Measurements from ENCODE around the gene PTGFRN.

PTGFRN gene

DNA sequence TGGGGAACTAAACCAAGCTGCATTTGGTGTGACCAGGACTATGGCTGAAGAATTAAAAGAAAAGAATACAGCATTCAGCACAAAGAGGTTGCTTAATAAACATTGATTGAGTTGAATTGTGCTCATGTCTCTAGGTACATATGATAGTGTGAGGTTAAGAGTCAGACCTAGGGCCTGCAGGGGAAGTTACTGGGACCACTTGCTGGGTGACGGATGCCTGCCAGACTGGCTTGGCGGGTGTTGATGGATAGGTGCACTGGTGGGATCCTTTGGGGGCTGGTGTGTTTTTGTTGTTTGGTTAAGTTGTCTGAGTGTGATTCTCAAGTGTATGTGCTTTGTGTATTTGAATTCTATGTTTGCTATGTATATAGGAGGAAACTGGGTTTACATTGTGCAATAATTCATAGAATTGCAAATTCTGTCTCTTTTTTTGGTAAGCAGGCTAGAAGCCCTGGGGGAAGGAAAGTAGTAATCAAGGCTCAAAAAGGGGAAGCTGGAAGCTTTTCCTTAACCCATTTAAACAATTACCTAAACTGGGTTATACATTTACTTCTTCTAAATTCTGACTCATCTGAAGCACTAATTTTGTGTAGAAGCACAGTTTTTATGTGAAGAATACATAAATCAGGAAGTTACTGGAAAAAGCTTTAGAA is 93.6 kb downstream of the PTGFRN start:
- no peak for DNase-seq

DNA sequence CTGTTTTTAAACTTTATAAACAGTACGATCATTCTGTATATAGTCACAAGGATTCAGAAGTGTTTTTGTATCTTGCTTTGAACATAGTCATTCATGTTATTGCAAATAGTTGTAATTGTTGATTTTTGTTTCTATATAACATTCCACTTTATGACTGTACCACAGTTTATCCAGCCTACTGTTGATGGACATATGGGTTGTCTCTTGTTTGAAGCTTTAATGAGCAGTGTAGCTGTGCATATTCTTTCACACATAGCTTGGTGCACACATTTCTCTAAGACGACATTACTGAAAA is 98.0 kb downstream of the PTGFRN start:
- no peak for DNase-seq

GRCh38 chr1:117008656-117009055 is 98.9 kb downstream of the PTGFRN start:
- no peak for DNase-seq

GRCh38 chr1:117009132-117009531 is 99.4 kb downstream of the PTGFRN start:
- DNase-seq: no peak

DNA sequence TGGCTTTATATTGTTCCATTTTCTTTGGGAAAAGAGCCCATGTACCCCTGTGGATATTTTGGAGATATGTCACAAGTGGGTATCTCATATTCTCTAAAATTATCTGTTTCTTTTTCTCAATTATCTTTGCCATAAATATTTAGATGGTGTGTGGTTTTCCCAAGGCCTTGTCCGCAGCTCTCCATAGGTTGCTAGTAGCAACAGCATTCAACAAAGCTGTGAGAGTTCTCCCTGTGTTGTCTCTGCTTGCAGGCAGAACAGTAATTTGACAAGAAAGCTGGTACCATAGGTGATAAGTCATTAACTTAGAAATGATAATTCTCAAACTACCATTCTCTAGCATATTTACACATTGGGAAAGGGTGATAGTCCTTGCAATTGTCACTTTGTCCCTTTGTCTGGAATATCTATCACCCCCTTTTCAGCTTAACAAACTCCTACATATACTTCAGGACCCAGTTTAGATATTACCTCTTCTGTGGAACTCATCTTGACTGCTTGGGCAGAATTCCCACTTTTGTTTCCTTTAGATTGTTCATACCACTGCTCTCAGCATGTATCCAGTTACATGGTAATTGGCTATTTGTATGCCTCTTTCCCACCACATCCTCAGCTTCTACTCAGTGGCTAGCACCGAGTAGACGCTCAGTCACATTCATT is 100.7 kb downstream of the PTGFRN start:
- DNase-seq: no peak

GRCh38 chr1:117011334-117011733 is 101.6 kb downstream of the PTGFRN start:
- no peak for DNase-seq

GRCh38 chr1:117013309-117013858 is 103.7 kb downstream of the PTGFRN start:
- no peak for DNase-seq

- DNase-seq: no peak
Observed at GRCh38 chr1:117014209-117014608, 104.5 kb downstream of the PTGFRN start.

GRCh38 chr1:117015724-117016123 is 106.0 kb downstream of the PTGFRN start:
- no peak for DNase-seq

- peak in 1 of 2 experiments; percentile 29 for DNase-seq
Observed at GRCh38 chr1:117017062-117017461, 107.3 kb downstream of the PTGFRN start.

GRCh38 chr1:117017648-117018047 is 107.9 kb downstream of the PTGFRN start:
- no peak for DNase-seq

- DNase-seq: no peak
Observed at GRCh38 chr1:117020526-117021156, 110.9 kb downstream of the PTGFRN start.

- no peak for DNase-seq
Observed at GRCh38 chr1:117022114-117022513, 112.4 kb downstream of the PTGFRN start.

DNA sequence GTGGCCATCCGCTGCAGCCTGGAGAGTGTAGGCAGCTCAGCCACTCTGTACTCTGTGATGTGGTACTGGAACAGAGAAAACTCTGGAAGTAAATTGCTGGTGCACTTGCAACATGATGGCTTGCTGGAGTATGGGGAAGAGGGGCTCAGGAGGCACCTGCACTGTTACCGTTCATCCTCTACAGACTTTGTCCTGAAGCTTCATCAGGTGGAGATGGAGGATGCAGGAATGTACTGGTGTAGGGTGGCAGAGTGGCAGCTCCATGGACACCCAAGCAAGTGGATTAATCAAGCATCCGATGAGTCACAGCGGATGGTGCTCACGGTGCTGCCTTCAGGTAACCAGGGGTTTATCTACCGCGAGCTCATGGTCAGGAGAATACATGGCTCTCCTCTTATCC is 115.9 kb downstream of the PTGFRN start:
- DNase-seq: no peak

GRCh38 chr1:117026361-117026760 is 116.6 kb downstream of the PTGFRN start:
- no peak for DNase-seq

GRCh38 chr1:117029685-117030084 is 120.0 kb downstream of the PTGFRN start:
- DNase-seq: no peak

- DNase-seq: no peak
Observed at GRCh38 chr1:117030271-117030877, 120.7 kb downstream of the PTGFRN start.

- no peak for DNase-seq
Observed at GRCh38 chr1:117032266-117032665, 122.5 kb downstream of the PTGFRN start.

DNA sequence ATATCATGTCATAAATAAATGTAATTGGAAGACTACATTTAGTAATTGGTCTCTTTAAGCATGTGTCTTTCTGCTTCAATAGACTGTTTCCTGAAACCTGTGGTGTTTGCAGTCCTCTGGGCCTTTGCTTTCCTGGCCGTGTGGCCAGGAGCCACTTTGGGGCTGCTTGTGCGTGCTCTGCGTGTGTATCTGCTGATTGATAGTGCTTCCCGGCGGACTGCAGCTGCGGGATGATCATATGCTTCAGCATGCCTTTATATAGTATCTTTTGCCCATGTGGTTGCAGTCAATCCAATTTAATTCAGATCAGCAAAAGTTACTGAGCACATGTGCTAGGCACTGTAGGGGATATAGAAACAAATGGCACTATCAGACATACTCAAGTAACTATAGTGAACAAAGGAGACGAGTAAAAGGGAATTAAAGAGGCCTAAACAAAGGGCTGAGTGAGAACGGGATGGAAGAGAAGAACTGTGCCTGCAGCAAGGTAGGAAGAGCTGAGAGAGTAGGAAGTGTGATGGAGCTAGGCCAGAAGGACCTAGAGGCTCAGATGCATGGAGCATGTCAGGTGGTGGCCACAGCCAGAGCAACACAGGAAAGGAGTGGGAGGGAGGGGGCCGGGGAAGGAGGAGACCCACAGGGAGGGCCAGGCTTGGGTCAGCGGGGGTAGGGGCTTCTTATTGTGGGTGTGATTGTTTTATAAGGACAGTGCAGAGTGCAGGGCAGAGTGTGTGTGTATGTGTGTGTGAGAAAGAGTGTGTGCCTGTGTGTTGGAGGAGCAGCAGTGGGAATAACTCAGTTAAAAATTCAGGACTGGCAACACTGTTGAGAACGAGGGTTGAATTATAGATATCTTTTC is 123.2 kb downstream of the PTGFRN start:
- DNase-seq: no peak

DNA sequence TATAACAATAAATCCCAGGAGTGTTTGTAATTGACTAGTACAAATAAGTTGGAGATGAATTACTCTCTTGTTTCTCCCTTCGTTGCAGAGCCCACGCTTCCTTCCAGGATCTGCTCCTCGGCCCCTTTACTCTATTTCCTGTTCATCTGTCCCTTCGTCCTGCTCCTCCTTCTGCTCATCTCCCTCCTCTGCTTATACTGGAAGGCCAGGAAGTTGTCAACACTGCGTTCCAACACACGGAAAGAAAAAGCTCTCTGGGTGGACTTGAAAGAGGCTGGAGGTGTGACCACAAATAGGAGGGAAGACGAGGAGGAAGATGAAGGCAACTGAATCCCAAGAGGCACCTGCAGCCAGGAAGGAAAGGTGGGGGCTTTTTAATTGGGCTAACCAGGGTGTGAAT is 124.1 kb downstream of the PTGFRN start:
- no peak for DNase-seq

GRCh38 chr1:117034791-117035290 is 125.1 kb downstream of the PTGFRN start:
- DNase-seq: no peak

- no peak for DNase-seq
Observed at GRCh38 chr1:117036018-117036461, 126.3 kb downstream of the PTGFRN start.

GRCh38 chr1:117037802-117038201 is 128.1 kb downstream of the PTGFRN start:
- no peak for DNase-seq

Measured in activated T-cell treated with anti-CD3 and anti-CD28 coated beads, Interleukin-2, amount 50 U/mL, for 48 hours (primary cell).